Stimulated activated CD8-positive, alpha-beta memory T cell treated with anti-CD3 and anti-CD28 coated beads, Interleukin-2, amount 100 ng/mL, for 1 hour (primary cell): ENCODE results near the gene FBXW11.

Source experiments
- DNase-seq, 2 donors: peaks; one replicate each; pipeline ENCODE4 v3.0.0-alpha.2; 2020; ENCODE audit warnings: low read depth in 2 of 2

The FBXW11 gene

DNA sequence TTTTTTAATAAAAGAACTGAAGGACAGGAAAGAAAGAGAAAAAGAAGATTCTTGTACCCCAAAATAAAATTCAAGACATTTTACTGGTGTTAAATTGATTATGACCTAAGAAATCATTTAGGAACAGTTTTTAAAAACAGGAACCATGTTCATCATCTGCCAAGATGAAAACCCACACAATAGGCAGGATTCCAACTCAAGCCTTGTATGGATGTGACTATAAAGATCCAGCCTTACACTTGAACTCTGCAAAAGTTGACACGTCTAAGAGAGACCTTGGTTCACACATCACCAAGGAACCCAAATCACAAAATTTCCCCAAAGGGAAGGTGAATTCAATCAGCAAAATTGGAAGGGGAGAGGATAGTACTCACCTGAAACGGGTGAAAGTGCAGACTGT lies 138.2 kb downstream of the FBXW11 start:
- no peak for DNase-seq

DNA sequence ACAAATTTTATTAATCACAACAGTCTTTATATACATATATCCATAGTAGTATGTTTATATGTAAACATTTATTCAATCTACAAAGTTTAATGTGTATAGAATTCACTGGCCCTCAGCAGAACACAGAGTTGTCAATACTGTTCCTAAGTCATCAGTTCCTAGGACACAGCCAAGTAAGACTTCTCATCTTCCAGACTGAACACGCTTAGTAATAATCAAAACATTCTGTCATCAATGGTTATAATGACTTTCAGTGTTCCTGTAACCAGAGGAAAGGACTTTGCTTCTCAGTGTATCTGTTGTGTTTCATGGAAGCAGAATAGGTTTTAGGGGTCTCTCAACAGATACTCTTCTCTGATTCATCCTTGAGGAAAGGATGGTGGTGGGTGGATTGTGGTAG lies 138.7 kb downstream of the FBXW11 start:
- no peak for DNase-seq

DNA sequence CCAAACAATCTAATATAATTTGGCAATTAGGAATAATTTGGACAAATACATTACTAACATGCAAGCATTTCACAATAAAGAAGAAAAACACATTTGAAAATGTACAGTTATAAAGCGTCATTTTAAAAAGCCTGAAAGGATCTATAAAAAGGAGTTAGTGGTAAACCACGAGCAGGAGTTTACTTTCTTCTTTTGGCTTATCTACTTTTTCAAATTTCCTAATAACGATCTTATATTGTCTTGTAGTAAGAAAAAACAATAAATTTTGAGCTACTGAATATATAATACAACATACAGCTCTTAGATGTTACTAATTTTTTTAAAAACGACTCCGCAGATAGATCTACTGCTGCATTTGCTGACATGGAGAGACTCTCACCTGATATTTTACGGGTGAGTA lies 141.0 kb downstream of the FBXW11 start:
- no peak for DNase-seq

DNA sequence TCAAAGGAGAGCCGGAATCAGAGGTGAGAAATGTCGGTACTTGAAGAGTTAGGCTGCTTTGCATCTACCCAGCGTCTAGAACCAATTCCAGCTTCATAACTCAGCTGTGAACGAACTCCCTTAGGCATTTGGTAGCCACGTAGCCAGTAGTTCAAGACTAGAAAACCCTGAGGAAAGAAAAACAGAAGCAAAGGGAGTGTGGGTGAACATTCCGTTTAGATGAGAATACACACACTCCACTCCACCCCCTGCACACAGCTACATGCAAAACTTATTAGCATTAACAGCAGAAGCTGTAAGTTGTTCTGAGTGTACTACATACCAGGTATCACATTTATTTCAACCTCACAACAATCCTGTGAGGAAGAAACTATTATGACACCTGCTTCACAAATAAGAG lies 142.5 kb downstream of the FBXW11 start:
- no peak for DNase-seq

DNA sequence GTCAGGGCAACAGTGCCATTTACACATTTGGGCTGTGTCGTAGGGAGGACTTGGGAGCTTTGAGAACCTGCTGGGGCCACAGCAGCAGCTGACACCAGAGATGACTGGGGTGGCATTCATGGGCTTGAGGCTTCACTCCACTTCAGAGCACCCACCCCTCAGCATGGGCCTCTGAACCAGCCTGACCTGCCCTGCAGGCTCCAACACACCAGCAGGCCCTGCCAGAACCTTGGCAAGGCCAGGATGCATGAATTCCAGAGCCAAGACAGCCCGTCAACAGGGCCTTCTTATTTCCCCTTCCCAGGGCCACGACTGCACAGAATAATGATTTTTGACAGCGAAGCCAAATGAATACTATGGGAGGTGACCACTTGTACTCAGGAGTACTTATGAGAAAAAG lies 143.8 kb downstream of the FBXW11 start:
- DNase-seq: no peak

DNA sequence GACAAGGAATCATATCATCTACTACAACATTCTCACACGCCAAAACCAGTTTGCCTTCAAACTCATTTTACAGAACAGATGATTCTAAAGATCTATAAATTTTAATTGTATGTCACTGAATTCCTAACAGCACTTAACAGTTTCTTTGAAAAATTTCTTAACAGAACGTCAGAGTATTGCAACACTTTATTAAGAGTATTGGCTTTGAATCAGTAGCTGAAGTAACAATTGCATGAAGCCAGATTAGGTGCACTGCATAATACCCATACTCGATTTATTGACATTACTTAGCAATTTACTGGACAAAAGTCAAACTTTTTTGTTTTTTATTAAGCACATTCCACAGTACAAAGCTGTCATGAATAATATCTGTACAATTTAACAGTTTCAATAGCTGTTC lies 145.1 kb downstream of the FBXW11 start:
- DNase-seq: no peak

DNA sequence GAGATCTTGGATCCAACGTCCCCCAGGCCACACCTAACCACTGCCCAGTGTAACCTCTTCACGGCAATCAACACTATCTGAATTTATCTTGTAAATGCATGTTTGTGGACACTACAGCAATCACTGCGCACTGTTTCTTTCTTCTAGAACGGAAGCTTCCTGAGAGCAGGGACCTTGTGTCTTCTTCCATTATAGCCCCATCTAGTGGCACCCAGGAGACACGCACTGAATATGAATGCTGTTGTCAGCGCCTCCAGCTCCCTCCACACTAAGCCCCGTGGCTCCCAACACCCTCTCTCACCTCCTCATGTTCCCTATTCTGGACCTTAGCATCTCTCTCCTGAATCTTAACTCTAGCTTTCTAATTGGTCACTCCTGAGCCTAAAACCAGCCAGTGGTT lies 148.1 kb downstream of the FBXW11 start:
- no peak for DNase-seq

DNA sequence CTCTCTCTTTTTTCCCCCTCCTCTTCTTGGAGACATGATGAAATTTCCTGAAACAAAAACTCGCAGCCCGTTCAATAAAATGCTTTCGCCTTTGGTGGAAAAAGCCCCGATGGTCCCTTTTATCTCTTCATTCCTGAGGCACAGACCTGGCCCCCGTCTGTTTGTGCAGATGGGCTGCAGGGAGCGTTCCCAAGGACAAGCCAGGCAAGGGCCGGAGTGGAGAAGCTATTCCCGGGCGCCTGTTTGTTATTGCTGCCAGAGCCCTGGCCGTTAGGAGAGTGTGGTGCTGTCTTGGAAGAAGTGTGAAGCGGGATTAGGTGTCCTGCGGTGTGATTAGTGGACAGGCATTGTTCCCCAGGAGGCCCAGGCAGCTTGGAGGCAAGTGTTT lies 149.0 kb downstream of the FBXW11 start:
- no peak for DNase-seq

DNA sequence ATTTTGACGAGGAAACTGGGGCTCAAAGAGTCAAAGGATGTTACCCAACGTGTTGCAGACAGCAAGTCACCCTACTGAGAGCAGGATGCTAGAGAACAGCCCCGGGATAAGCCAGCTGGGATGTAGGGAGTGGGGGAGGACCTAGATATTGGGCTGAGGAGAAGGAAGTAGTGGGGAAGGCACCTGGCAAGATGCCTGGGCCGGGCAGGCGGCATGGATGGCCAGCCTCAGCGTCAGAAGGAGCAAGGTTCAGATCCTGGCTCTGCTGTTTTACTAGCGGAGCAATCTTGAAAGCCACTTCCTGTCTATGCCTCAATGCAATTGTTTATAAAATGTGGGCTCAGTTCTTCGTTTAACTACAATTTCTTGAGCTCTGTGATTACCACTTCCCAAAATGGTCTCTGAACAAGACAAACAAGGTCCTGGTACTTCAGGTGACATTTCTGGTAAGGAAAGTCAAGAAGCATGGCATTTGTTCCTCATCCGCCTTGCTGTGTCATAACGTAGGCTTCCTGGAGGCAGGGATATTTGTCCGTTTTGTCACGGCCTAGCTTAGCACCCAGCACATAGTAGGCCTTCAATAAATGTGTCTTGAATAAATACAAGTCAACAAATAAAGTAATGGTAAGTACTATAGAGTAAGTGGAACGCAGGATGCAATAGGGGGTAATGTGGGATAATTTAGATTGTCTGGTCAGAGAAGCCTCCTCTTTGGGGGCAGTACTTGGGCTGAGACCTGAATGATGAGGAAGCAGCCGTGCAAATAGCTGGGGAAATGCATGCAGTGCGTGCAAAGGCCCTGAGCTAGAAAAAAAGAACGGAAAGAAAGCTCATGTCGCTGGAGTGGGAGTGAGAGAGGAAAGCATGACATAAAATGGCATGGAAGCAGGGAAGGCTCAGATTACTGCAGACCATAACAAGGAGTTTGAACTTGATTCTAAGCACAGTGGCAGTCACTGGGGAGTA lies 150.4 kb downstream of the FBXW11 start:
- DNase-seq: no peak

DNA sequence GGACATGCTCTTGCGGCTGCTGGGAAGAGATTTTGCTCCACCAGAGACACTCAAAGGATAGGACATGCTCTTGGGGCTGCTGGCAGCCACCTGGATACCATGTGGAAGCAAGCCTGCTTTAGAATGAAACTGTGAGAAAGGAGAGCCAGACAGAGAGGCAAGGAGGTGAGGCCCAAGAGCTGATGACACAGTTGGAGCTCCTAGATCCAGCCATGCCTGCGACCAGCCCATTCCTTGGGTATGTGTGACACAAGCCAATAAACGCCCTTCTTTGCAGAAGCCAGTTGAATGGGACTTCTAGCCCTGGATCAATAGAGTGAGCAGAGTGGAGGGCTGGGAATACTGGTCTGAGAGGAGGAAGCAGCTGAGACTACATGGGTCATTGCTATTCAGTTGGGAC lies 151.2 kb downstream of the FBXW11 start:
- no peak for DNase-seq

DNA sequence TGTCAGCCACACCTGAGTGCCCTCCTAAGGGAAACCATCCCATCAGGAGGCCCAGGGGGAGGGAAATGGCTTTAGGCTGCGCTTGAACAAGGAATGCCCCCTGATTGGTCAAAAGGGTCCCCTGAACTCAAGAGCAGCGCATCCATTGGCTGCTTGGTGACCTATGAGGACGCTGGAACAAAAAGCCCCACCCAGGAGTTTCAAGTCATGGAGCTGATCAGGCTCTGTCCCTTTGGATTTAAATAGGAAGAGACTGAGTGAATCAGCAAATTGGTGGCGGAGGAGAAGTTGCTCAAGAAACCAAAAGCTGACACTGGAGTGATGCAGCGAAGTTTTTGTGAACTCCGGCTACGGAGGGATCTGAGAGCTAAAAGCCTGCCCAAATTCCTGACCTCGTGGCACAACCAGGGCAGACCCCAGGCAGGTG lies 154.2 kb downstream of the FBXW11 start:
- no peak for DNase-seq

DNA sequence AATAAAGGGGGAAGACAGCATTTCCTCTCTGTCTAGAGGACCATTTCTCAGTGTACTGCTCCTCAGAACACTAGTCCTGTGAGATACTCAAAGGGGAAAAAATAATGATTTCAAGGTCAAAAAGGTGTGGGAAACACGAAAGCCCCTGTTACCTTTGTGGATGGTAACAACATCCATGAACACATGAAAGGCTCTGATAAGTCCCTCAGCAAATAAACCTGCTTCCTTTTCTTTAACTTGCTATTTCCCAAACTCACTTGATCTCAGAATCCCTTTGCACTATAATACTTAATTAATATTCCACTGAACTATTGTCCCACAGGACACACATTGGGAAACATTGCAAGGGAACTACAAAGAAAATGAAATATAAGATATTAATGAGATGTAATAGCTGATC lies 155.2 kb downstream of the FBXW11 start:
- no peak for DNase-seq

DNA sequence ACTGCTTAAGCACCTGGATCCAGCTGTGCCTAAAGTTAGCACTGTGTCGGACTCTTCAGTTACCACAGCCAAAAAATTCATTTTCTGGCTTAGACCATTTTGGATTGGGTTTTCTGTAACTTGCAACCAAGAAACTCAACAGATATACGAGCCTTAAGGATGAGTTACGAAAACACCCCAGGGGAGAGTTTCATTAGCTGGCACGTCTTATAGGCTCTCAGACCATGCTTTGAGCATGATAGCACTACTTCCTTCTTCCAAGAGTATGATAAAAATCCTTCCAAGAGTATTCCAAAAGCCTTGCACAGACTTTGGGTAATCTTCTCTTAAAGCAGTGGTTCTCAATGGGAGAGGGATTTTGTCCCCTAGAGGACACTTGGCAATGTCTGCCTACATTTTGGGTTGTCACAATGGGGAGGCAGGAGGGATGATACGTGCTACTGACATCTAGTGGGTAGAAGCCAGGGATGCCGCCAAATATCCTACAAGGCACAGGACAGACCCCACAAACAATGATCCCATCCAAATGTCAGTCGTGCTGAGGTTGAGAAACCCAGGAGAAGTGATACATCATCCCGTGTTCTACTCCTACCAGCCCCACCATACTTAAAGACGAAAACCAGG lies 156.0 kb downstream of the FBXW11 start:
- DNase-seq: no peak

DNA sequence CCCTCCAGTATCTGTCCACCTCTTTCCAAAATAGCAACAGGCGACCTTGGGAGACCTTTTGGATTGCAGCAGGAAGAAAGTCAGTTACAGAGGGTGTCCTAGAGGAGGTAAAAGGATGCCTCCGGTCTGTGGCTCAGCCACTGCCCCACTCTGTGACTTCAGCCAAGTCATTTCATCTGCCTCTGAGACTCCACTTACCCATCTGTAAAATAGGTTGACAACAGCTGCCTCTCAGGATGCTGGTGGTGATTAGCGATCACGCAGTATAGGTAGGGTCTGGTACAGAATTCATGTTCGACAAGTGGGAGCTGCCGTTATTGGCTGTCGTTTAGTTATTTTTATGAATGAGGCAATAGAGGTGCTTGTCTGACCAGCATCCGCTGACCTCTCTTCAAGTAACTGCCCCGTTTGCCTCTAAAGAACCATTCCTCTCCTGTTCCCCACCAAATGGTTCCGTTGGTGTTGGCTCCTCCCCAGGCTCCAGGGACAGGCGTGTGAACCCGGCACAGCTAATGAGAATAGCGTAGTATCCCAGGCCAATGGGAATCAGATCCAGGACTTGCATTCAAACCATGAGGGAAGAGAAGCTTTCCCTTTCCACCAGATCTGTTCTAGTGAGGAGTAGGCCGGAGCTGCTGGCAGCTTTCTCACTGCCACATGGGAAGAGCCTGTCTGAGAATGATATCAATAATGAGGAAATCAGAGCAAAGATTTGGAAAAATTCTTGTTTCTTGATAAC lies 156.7 kb downstream of the FBXW11 start:
- no peak for DNase-seq

DNA sequence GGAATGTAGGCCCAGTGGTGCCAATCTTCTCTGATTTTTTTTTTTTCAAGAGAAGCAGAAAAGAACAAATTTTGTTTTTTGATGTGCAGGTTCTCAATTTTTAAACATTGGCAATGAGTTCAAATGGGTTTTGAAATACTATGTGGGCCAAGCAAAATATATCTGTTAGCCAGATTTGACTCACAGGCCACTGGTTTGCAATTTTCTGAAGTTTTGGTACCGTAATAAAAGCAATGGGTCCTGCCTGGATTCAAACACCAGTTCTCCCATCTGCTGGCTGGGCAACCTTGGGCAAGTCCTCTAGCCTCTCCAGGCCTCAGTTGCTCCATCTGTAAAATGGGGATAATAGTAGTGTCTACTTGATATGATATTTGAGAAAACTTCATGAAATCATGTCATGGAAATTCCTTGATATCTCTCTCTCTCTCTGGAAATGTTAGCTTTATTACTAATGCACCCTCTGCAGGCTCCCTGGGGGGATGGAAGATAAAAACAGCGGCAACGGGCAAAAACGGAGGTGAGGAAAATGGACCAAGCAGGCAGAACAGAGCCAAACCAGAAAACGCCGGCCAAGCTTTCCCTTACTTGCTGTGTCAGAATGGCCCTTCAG lies 157.4 kb downstream of the FBXW11 start:
- no peak for DNase-seq

DNA sequence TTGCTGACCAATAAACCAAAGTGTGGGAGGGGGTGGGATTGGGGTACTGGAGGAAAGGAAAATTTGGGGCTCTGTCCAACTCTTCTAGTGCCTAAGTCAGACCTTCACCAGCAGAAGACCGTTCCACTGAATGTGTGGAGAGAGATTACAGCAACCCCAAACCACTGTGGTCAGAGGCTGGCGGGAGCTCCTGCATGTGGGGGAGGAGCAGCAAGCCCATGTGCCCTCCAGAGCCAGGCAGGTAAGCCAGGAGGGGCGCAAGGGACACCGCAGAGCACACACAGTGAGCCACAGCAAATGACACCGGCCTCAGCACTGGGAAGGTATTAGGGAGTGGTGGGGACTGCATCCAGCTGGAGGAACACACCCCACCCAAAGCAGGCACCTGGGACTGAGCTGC lies 158.0 kb downstream of the FBXW11 start:
- no peak for DNase-seq

DNA sequence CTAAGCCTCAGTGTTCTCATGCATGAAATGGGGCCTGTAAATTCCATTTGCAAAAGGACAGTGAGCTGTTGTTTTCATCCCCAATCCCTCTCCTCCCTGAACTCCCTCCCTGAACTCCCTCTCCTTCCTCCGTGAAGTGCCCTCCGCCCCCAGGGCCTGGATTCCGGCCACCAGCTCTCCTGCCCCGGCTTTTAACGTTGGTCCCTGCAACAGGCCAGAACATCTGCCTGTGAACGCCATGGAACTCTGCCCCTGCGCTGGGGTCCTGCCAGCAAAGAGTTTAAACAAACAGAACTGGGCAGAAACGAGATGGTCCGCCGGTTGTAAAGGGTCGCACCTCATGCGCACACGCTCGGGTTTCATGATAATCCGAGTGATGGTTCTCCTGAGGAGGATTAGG lies 158.4 kb downstream of the FBXW11 start:
- no peak for DNase-seq

DNA sequence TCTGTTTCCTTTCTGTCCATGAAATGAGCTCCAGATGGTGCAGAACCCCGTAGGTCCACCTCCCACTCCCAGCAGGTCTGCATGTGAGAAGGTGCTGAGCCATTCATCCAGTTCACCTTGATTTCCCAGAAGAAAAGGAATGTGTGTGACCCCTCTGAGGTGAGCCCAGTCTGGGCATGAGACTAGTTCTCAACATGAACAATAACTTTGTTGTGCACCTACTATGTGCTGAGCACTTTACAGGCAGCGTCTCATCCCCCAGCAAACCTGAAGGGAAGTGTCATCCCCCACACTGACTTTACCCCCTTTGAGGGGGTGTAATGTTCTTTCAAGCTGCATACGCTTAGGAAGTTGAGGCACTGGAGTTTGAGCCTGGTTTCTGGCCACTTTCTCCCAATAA lies 159.4 kb downstream of the FBXW11 start:
- no peak for DNase-seq

DNA sequence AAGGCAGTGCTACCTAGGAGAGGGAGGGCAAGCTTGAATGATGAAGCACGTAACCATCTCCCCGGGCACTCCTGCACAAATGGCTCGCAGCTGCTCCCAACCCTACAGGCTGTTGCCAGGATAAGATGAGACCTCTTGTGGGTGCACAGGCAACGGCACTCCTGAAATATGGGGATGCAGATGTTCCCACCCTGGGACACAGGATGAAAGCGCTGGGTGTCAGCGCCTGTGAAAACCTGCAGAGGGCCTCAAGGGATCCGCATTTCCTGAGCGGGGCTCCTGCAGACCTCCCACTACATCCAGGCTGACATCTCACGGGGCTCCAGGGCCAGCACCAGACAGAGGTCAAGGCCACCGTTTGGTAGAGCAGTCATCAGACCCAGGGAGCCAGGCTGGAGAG lies 160.1 kb downstream of the FBXW11 start:
- no peak for DNase-seq

DNA sequence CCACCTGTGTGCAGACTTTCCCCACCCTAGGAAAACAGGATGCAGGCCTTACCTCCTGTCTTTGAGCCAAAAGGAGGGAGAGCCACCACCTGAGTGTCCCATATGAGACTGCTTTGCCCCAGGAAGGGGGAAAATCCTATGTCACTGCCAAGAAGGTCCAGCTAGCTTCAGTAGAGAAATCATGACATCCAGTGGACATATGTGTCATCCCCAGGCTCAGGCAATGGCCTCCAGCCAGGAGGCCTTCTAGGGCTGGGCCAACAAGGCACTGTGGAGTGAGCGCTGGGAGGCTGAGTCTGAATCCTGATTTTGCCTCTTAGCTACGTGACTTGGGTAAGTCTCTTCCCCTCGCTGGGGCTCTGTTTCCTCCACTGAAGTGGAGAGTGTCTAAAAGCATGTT lies 160.6 kb downstream of the FBXW11 start:
- DNase-seq: no peak

DNA sequence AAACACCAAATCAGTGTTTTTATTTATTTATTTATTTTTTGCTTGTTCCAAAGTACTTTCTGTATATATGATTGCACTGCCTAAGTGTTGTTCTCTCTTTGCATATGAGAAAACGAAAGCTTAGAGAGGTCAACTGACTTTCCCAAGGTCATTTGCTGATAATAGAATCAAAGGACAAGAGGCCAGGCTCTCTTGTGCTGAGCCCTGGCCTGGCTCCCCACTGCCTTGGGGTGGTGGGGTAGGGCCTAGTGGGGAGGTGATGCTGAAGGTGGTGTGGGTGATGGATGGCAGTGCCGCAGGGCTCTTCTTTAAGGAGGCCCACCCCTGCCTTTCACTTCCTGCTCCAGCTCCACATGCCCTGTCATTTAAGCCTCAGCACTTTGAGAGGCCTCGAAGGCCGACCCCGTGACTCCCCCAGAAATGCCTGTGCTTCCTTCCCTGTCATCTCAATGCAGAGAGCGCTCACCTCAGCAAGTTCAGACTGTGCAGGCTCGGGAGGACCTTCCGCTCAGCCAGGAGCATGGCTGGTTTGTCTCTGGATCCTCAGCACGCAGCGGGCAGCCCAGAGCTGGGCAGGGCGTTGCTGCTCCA lies 161.3 kb downstream of the FBXW11 start:
- DNase-seq: no peak

DNA sequence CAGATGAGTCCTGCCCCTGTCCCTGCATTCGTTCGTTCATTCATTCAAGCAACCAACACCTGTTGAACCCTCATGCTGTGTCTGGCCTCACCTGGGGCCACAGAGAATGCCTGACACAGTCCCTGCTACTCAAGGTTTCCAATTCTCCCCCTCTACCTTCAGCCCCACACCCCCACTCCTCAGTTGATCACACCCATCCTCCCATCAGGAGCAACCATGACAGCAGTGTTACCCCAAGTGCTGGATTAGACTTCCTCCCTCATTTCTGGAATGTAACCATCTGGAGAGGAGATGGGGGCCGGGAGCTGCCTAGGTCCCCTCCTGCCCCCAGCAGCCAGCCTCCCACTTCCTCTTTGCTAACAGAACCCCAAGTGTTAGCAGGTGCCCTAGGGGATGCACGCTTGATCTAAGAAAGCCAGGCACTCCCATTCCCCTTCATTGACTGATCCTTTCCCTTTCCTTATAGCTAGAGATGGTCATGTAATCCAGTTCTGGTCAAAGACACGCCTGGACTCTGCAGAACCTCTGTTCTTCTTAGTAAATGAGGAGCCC lies 163.6 kb downstream of the FBXW11 start:
- DNase-seq: no peak
